HEK293 (cell line): ENCODE results near the gene GCSAM.

Source experiments
- CTCF ChIA-PET: fragments of 350-600 bp; formaldehyde crosslinking; extraction: SDS; loops from one replicate; lab custom pipeline; 2021; ENCODE audit warnings: antibody characterized with exemption; lab: Yijun Ruan, JAX
- POLR2A ChIA-PET: fragments of 300-600 bp; formaldehyde crosslinking; extraction: SDS; loops from one replicate; lab custom pipeline; 2020; ENCODE audit warnings: antibody characterized with exemption, inconsistent platforms; lab: Yijun Ruan, JAX
- H3K27ac ChIP-seq: fragments of 200-500 bp; sonication (Bioruptor generic); 2 replicates; pipeline ENCODE4 v1.5.1; 2014; ENCODE audit warnings: low read depth, low read length, control low read depth, inconsistent platforms; ENCODE audit errors: extremely low read depth
- H3K36me3 ChIP-seq, 2 experiments: fragments of 200-500 bp in 1 of 2; sonication (Bioruptor generic) in 1 of 2; 1 replicate in 1 of 2; 2 replicates in 1 of 2; pipeline ENCODE4 v1.5.1; 2014 to 2017; ENCODE audit warnings: inconsistent platforms in 2 of 2, low read length in 2 of 2; ENCODE audit not compliant: control insufficient read depth in 2 of 2, insufficient read depth in 1 of 2
- H3K4me1 ChIP-seq: fragments of 200-500 bp; sonication (Bioruptor generic); 2 replicates; pipeline ENCODE4 v1.5.1; 2014; ENCODE audit warnings: mild to moderate bottlenecking, low read length, inconsistent platforms; ENCODE audit not compliant: control insufficient read depth, insufficient read depth
- H3K4me3 ChIP-seq: 2 replicates; pipeline ENCODE4 v1.5.1; 2011; ENCODE audit warnings: low read depth, mild to moderate bottlenecking, control low read depth, low read length, moderate library complexity
- H3K9me3 ChIP-seq: fragments of 200-500 bp; sonication (Bioruptor generic); 2 replicates; pipeline ENCODE4 v1.5.1; 2014; ENCODE audit warnings: low read depth, low read length, inconsistent platforms; ENCODE audit not compliant: control insufficient read depth, insufficient read depth
- GLIS1 ChIP-seq: fragments of 450-650 bp; formaldehyde crosslinking; IDR thresholded peaks from 2 replicates; pipeline ENCODE4 v1.5.1; 2016; ENCODE audit warnings: missing biosample characterization, missing genetic modification characterization
- KLF16 ChIP-seq: fragments of 450-650 bp; formaldehyde crosslinking; IDR thresholded peaks from 2 replicates; pipeline ENCODE4 v1.5.1; 2017; ENCODE audit warnings: missing biosample characterization, missing genetic modification characterization
- RBAK ChIP-seq: fragments of 450-650 bp; formaldehyde crosslinking; IDR thresholded peaks from 2 replicates; pipeline ENCODE4 v1.5.1; 2016; ENCODE audit warnings: missing biosample characterization, missing genetic modification characterization
- SP3 ChIP-seq: fragments of 450-650 bp; formaldehyde crosslinking; IDR thresholded peaks from 2 replicates; pipeline ENCODE4 v1.5.1; 2016; ENCODE audit warnings: missing biosample characterization, missing genetic modification characterization
- SP7 ChIP-seq: fragments of 450-650 bp; formaldehyde crosslinking; IDR thresholded peaks from 2 replicates; pipeline ENCODE4 v1.5.1; 2016; ENCODE audit warnings: missing biosample characterization, missing genetic modification characterization
- YY1 ChIP-seq: fragments of 450-650 bp; formaldehyde crosslinking; IDR thresholded peaks from 2 replicates; pipeline ENCODE4 v1.5.1; 2018; ENCODE audit warnings: missing biosample characterization, missing genetic modification characterization
- ZBTB8A ChIP-seq: fragments of 450-650 bp; formaldehyde crosslinking; IDR thresholded peaks from 2 replicates; pipeline ENCODE4 v1.5.1; 2016; ENCODE audit warnings: missing biosample characterization, missing genetic modification characterization
- ZNF174 ChIP-seq: fragments of 450-650 bp; formaldehyde crosslinking; IDR thresholded peaks from 2 replicates; pipeline ENCODE4 v1.5.0; 2017; ENCODE audit warnings: missing biosample characterization, mild to moderate bottlenecking, missing genetic modification characterization
- ZNF184 ChIP-seq: fragments of 450-650 bp; IDR thresholded peaks from 2 replicates; pipeline ENCODE4 v1.5.1; 2018; ENCODE audit warnings: missing biosample characterization, mild to moderate bottlenecking, missing genetic modification characterization
- ZNF366 ChIP-seq: fragments of 450-650 bp; formaldehyde crosslinking; conservative IDR thresholded peaks from 2 replicates; pipeline ENCODE4 v1.5.1; 2016; ENCODE audit warnings: missing biosample characterization, missing genetic modification characterization
- ZNF530 ChIP-seq: fragments of 450-650 bp; formaldehyde crosslinking; IDR thresholded peaks from 2 replicates; pipeline ENCODE4 v1.5.1; 2016; ENCODE audit warnings: low read depth, missing biosample characterization, missing genetic modification characterization
- ZNF555 ChIP-seq: fragments of 450-650 bp; formaldehyde crosslinking; conservative IDR thresholded peaks from 2 replicates; pipeline ENCODE4 v1.5.1; 2017; ENCODE audit warnings: missing biosample characterization, mild to moderate bottlenecking, missing genetic modification characterization, inconsistent platforms
- ZNF621 ChIP-seq: fragments of 450-650 bp; formaldehyde crosslinking; IDR thresholded peaks from 2 replicates; pipeline ENCODE4 v1.5.1; 2017; ENCODE audit warnings: missing biosample characterization, missing genetic modification characterization
- ZNF626 ChIP-seq: fragments of 450-650 bp; sonication (Bioruptor Pico); formaldehyde crosslinking; IDR thresholded peaks from 2 replicates; pipeline ENCODE4 v1.5.1; 2018; ENCODE audit warnings: missing biosample characterization, missing genetic modification characterization, inconsistent platforms
- ZNF660 ChIP-seq: fragments of 450-650 bp; IDR thresholded peaks from 2 replicates; pipeline ENCODE4 v1.5.1; 2018; ENCODE audit warnings: missing biosample characterization, mild to moderate bottlenecking, missing genetic modification characterization
- ZNF707 ChIP-seq: fragments of 450-650 bp; formaldehyde crosslinking; IDR thresholded peaks from 2 replicates; pipeline ENCODE4 v1.5.1; 2016; ENCODE audit warnings: missing biosample characterization, missing genetic modification characterization
- ZNF792 ChIP-seq: fragments of 450-650 bp; formaldehyde crosslinking; IDR thresholded peaks from 2 replicates; pipeline ENCODE4 v1.5.1; 2016; ENCODE audit warnings: missing biosample characterization, missing genetic modification characterization
- ZSCAN30 ChIP-seq: fragments of 450-650 bp; IDR thresholded peaks from 2 replicates; pipeline ENCODE4 v1.5.1; 2018; ENCODE audit warnings: missing biosample characterization, mild to moderate bottlenecking, missing genetic modification characterization, moderate library complexity
- TF ChIP-seq, protein P1 (sequence below): fragments of 450-650 bp; formaldehyde crosslinking; IDR thresholded peaks from 2 replicates; pipeline ENCODE4 v1.5.1; 2016; ENCODE audit warnings: missing biosample characterization, missing genetic modification characterization
- TF ChIP-seq, protein P2 (sequence below): fragments of 450-650 bp; formaldehyde crosslinking; IDR thresholded peaks from 2 replicates; pipeline ENCODE4 v1.5.1; 2016; ENCODE audit warnings: missing biosample characterization, missing genetic modification characterization, low read depth
- TF ChIP-seq, protein P3 (sequence below): fragments of 450-650 bp; formaldehyde crosslinking; IDR thresholded peaks from 2 replicates; pipeline ENCODE4 v1.5.1; 2016; ENCODE audit warnings: missing biosample characterization, missing genetic modification characterization
- TF ChIP-seq, protein P4 (sequence below): IDR thresholded peaks from 2 replicates; pipeline ENCODE4 v1.6.1; 2011; ENCODE audit warnings: mild to moderate bottlenecking, low read depth, low read length, borderline replicate concordance
- TF ChIP-seq, protein P5 (sequence below): fragments of 450-650 bp; formaldehyde crosslinking; IDR thresholded peaks from 2 replicates; pipeline ENCODE4 v1.5.1; 2016; ENCODE audit warnings: missing biosample characterization, missing genetic modification characterization, borderline replicate concordance

GCSAM gene

DNA sequence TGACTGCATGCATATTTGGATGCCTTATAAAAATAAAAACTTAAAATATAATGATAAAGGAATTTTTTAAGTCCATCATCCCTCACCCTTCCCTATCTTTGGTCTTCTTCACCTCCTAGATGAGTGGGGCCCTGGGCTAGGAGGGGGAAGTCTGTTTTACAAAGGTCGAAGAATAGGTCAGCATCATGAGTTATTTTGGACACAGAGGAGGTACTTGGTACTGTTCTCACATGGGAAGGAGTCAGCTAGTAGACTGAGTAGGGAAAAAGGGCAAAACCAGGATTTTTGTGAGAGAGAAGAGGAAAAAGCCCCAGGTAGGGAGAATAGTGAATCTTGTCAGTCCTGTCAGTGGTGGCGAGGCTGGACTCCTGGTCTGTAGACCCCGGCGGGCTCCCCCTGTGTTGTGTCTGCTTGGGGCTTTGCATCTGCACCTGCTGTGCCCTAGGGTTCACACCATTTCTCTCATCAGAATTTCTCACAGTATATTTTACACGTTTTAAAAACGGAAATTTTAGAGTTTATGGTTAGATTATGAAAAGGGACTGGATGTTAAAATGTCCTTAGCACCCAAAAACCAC is 17.2 kb downstream of the GCSAM start:
- no peak for TF ChIP-seq ZNF184 (tag by site-specific recombination)
- TF ChIP-seq SP7: no peak
- no peak for TF ChIP-seq ZNF792 (tag by site-specific recombination)
- H3K4me1 ChIP-seq: no peaks in the 10 kb centered on the region
- H3K9me3 ChIP-seq: no peaks in the 10 kb centered on the region
- ChIA-PET CTCF (no interaction called here), POLR2A (no interaction called here)
- H3K27ac ChIP-seq: no peak overlapping the region
- H3K4me3 ChIP-seq: no peak overlapping the region
- H3K36me3 ChIP-seq: peaks cover 0 to 67% of the 10 kb centered on the region in 2 experiments; a peak in 2 of 3 replicates

DNA sequence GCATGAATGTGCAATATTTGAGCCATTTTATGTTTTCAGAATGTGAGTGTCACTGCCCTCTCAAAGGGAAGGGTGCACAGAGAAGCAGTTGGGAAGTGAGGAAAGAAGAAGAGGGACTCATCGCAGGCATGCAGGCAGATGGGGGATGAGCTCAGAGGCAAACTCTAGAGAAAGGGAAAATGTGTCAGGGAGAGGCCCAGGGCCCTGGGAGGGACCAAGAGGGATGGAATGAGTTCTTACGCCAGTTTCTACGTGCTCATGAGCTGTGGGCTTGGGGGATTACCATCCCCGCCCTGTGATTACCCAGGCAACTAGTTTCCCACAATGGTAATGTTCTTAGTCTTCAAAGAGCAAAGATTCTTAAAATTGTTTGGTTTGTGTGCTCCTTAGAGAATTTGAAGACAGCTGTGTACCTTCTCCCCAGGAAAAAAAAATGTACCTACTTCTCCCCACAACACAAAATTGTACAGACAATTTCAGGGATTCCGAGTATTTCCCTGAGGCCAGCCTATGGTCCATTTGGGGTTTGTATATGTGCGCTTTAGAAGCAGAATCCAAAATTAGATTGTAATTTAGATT is 17.8 kb downstream of the GCSAM start:
- Histone ChIP-seq H3K4me1 (no peaks in the 10 kb centered on the region), H3K36me3 (peaks cover 0 to 73% of the 10 kb centered on the region in 2 experiments; a peak in 2 of 3 replicates), H3K9me3 (no peaks in the 10 kb centered on the region), H3K4me3 (no peak overlapping the region), H3K27ac (no peak overlapping the region)
- TF ChIP-seq ZNF174 (tag by site-specific recombination) (no peak), ZNF707 (tag by site-specific recombination) (no peak), ZSCAN30 (no peak), ZNF626 (tag by site-specific recombination) (no peak), ZNF660 (tag by site-specific recombination) (no peak), SP3 (tag by site-specific recombination) (no peak), ZNF366 (tag by site-specific recombination) (no peak)
- TF ChIP-seq, protein P1, sequence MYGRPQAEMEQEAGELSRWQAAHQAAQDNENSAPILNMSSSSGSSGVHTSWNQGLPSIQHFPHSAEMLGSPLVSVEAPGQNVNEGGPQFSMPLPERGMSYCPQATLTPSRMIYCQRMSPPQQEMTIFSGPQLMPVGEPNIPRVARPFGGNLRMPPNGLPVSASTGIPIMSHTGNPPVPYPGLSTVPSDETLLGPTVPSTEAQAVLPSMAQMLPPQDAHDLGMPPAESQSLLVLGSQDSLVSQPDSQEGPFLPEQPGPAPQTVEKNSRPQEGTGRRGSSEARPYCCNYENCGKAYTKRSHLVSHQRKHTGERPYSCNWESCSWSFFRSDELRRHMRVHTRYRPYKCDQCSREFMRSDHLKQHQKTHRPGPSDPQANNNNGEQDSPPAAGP (tag by site-specific recombination): no peak
- POLR2A ChIA-PET: no interaction called here
- CTCF ChIA-PET: no interaction called here

DNA sequence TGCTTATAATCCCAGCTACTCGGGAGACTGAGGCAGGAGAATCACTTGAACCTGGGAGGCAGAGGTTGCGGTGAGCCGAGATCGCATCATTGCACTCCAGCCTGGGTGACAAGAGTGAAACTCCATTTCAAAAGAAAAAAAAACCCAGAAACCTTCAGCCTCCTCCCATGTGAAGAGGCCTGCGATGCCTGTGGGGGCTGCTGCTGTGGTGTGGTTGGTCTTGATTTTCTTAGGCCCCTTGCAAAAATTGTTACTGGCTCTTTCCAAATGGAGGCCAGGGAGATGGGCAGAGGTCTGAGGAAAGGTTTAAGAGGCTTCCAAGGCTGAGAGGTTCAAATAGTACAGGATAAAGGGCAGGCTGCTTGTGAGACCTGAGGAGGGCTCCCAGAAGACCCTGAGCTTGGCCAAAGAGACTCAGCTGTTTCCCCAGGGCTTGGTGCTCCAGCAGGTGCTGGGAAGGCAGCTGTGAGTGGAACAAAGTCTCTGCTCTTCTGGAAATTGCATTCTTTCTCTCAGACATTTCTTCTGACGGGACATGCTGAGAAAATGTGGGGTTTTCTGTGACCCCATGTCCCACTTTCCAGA is 18.4 kb downstream of the GCSAM start:
- Histone ChIP-seq H3K9me3 (no peaks in the 10 kb centered on the region), H3K4me3 (no peak overlapping the region), H3K36me3 (peaks cover 0 to 69% of the 10 kb centered on the region in 2 experiments; a peak in 2 of 3 replicates), H3K4me1 (no peaks in the 10 kb centered on the region), H3K27ac (no peak overlapping the region)
- ChIA-PET POLR2A (interaction anchor here (1.0 kb wide), 1 partner anchor 23 kb away, joined by 3 read pairs; no protein-coding TSS in a partner anchor), CTCF (no interaction called here)
- TF ChIP-seq, protein P2, sequence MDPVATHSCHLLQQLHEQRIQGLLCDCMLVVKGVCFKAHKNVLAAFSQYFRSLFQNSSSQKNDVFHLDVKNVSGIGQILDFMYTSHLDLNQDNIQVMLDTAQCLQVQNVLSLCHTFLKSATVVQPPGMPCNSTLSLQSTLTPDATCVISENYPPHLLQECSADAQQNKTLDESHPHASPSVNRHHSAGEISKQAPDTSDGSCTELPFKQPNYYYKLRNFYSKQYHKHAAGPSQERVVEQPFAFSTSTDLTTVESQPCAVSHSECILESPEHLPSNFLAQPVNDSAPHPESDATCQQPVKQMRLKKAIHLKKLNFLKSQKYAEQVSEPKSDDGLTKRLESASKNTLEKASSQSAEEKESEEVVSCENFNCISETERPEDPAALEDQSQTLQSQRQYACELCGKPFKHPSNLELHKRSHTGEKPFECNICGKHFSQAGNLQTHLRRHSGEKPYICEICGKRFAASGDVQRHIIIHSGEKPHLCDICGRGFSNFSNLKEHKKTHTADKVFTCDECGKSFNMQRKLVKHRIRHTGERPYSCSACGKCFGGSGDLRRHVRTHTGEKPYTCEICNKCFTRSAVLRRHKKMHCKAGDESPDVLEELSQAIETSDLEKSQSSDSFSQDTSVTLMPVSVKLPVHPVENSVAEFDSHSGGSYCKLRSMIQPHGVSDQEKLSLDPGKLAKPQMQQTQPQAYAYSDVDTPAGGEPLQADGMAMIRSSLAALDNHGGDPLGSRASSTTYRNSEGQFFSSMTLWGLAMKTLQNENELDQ (tag by site-specific recombination): no peak
- TF ChIP-seq ZNF530 (tag by site-specific recombination): no peak
- TF ChIP-seq ZNF555 (tag by site-specific recombination): no peak
- TF ChIP-seq KLF16 (tag by site-specific recombination): no peak
- TF ChIP-seq GLIS1 (tag by site-specific recombination): no peak
- TF ChIP-seq, protein P3, sequence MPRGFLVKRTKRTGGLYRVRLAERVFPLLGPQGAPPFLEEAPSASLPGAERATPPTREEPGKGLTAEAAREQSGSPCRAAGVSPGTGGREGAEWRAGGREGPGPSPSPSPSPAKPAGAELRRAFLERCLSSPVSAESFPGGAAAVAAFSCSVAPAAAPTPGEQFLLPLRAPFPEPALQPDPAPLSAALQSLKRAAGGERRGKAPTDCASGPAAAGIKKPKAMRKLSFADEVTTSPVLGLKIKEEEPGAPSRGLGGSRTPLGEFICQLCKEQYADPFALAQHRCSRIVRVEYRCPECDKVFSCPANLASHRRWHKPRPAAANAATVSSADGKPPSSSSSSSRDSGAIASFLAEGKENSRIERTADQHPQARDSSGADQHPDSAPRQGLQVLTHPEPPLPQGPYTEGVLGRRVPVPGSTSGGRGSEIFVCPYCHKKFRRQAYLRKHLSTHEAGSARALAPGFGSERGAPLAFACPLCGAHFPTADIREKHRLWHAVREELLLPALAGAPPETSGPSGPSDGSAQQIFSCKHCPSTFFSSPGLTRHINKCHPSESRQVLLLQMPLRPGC (tag by site-specific recombination): no peak
- TF ChIP-seq, protein P4, sequence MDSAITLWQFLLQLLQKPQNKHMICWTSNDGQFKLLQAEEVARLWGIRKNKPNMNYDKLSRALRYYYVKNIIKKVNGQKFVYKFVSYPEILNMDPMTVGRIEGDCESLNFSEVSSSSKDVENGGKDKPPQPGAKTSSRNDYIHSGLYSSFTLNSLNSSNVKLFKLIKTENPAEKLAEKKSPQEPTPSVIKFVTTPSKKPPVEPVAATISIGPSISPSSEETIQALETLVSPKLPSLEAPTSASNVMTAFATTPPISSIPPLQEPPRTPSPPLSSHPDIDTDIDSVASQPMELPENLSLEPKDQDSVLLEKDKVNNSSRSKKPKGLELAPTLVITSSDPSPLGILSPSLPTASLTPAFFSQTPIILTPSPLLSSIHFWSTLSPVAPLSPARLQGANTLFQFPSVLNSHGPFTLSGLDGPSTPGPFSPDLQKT: no peak
- no peak for TF ChIP-seq RBAK (tag by site-specific recombination)
- TF ChIP-seq ZBTB8A: no peak
- no peak for TF ChIP-seq SP3 (tag by site-specific recombination)
- TF ChIP-seq, protein P5, sequence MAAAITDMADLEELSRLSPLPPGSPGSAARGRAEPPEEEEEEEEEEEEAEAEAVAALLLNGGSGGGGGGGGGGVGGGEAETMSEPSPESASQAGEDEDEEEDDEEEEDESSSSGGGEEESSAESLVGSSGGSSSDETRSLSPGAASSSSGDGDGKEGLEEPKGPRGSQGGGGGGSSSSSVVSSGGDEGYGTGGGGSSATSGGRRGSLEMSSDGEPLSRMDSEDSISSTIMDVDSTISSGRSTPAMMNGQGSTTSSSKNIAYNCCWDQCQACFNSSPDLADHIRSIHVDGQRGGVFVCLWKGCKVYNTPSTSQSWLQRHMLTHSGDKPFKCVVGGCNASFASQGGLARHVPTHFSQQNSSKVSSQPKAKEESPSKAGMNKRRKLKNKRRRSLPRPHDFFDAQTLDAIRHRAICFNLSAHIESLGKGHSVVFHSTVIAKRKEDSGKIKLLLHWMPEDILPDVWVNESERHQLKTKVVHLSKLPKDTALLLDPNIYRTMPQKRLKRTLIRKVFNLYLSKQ (tag by site-specific recombination): no peak
- TF ChIP-seq ZNF621: no peak
- TF ChIP-seq YY1: no peak
